WTC11 (cell line): Measurements from ENCODE around the gene LYRM4. TPM values are rescaled to one million over a fixed set of nuclear protein-coding genes. Genes with fewer than 3 reads are reported as not detected.

Experiments
- ATAC-seq: fragments of 200-7000 bp; cut with Tn5 transposase; 2 replicates; pipeline ENCODE4 v1.10.0; 2021; ENCODE audit warnings: mild to moderate bottlenecking, moderate library complexity
- CTCF ChIA-PET: fragments of 300-600 bp; sonication (Branson Sonifier 250); formaldehyde crosslinking; loops from one replicate; lab custom pipeline; 2021; ENCODE audit warnings: antibody characterized with exemption; lab: Charles Lee
- POLR2A ChIA-PET: fragments of 350-600 bp; sonication (Branson Sonifier 250); formaldehyde crosslinking; loops from one replicate; lab custom pipeline; 2021; ENCODE audit warnings: antibody characterized with exemption; lab: Charles Lee
- DNase-seq: peaks from one replicate; pipeline ENCODE4 v3.0.0; 2021; ENCODE audit warnings: low spot score
- H3K27ac Mint-ChIP-seq: 2 replicates; pipeline ENCODE4 v1.8.0; 2021; ENCODE audit warnings: mixed read lengths
- H3K27me3 Mint-ChIP-seq: 2 replicates; pipeline ENCODE4 v1.8.0; 2021; ENCODE audit warnings: low read depth, mild to moderate bottlenecking, moderate library complexity, mixed read lengths
- H3K36me3 Mint-ChIP-seq: 2 replicates; pipeline ENCODE4 v1.8.0; 2021; ENCODE audit warnings: mixed read lengths
- H3K4me1 Mint-ChIP-seq: 2 replicates; pipeline ENCODE4 v1.8.0; 2022; ENCODE audit warnings: mixed read lengths
- H3K4me3 Mint-ChIP-seq: 2 replicates; pipeline ENCODE4 v1.8.0; 2021; ENCODE audit warnings: mild to moderate bottlenecking, moderate library complexity, mixed read lengths
- H3K9me3 Mint-ChIP-seq: 2 replicates; pipeline ENCODE4 v1.8.0; 2021; ENCODE audit warnings: mixed read lengths
- ATF1 ChIP-seq: sonication (generic); formaldehyde crosslinking; IDR thresholded peaks from 2 replicates; pipeline ENCODE4 v1.8.1; 2023; ENCODE audit warnings: mild to moderate bottlenecking, moderate library complexity, missing genetic modification reagents
- ELF4 ChIP-seq: sonication (generic); formaldehyde crosslinking; IDR thresholded peaks from 2 replicates; pipeline ENCODE4 v1.8.1; 2022; ENCODE audit warnings: low read depth, mild to moderate bottlenecking, moderate library complexity, missing genetic modification reagents
- FOXJ3 ChIP-seq: sonication (generic); formaldehyde crosslinking; IDR thresholded peaks from 2 replicates; pipeline ENCODE4 v1.9.0; 2021; ENCODE audit warnings: missing genetic modification reagents, mild to moderate bottlenecking, borderline replicate concordance
- GTF2I ChIP-seq: fragments of 250-450 bp; sonication (Bioruptor Pico); conservative IDR thresholded peaks from 2 replicates; pipeline ENCODE4 v1.4.0; 2021; ENCODE audit warnings: mild to moderate bottlenecking
- JUN ChIP-seq: sonication (generic); formaldehyde crosslinking; IDR thresholded peaks from 2 replicates; pipeline ENCODE4 v1.8.0; 2023; ENCODE audit warnings: mild to moderate bottlenecking, missing genetic modification reagents
- NR1H2 ChIP-seq: sonication (generic); formaldehyde crosslinking; IDR thresholded peaks from 2 replicates; pipeline ENCODE4 v1.9.0; 2021; ENCODE audit warnings: mild to moderate bottlenecking, moderate library complexity, missing genetic modification reagents
- NR3C1 ChIP-seq: sonication (generic); formaldehyde crosslinking; conservative IDR thresholded peaks from 2 replicates; pipeline ENCODE4 v1.8.1; 2023; ENCODE audit warnings: low read depth, mild to moderate bottlenecking, missing genetic modification reagents
- OVOL2 ChIP-seq: fragments of 250-450 bp; sonication (Bioruptor Pico); IDR thresholded peaks from 2 replicates; pipeline ENCODE4 v1.9.0; 2021; ENCODE audit warnings: mild to moderate bottlenecking, borderline replicate concordance
- PRRX2 ChIP-seq: fragments of 250-450 bp; sonication (Bioruptor Pico); IDR thresholded peaks from 2 replicates; pipeline ENCODE4 v1.8.0; 2021; ENCODE audit warnings: mild to moderate bottlenecking
- RORB ChIP-seq: fragments of 250-450 bp; sonication (Bioruptor Pico); IDR thresholded peaks from 2 replicates; pipeline ENCODE4 v1.9.0; 2021; ENCODE audit warnings: mild to moderate bottlenecking
- ZNF121 ChIP-seq: sonication (generic); formaldehyde crosslinking; IDR thresholded peaks from 2 replicates; pipeline ENCODE4 v1.8.0; 2023; ENCODE audit warnings: missing genetic modification reagents
- ZNF416 ChIP-seq: fragments of 250-450 bp; sonication (Bioruptor Pico); IDR thresholded peaks from 2 replicates; pipeline ENCODE4 v1.9.0; 2021; ENCODE audit warnings: mild to moderate bottlenecking, inconsistent platforms
- ZNF671 ChIP-seq: fragments of 250-450 bp; sonication (Bioruptor Pico); IDR thresholded peaks from 2 replicates; pipeline ENCODE4 v1.8.0; 2021; ENCODE audit warnings: mild to moderate bottlenecking
- total RNA-seq: library from RNA; stranded (reverse); gene quantifications from 3 replicates; pipeline ENCODE4 v1.2.3, GENCODE V29; 2021
- TF ChIP-seq, protein P1 (sequence below): fragments of 250-450 bp; sonication (Bioruptor Pico); IDR thresholded peaks from 2 replicates; pipeline ENCODE4 v1.8.0; 2021; ENCODE audit warnings: mild to moderate bottlenecking
- TF ChIP-seq, protein P2 (sequence below): sonication (generic); formaldehyde crosslinking; IDR thresholded peaks from 2 replicates; pipeline ENCODE4 v1.8.0; 2022; ENCODE audit warnings: mild to moderate bottlenecking, missing genetic modification reagents
- TF ChIP-seq, protein P3 (sequence below): sonication (generic); formaldehyde crosslinking; IDR thresholded peaks from 2 replicates; pipeline ENCODE4 v1.8.1; 2022; ENCODE audit warnings: low read depth, mild to moderate bottlenecking, moderate library complexity, missing genetic modification reagents, borderline replicate concordance
- TF ChIP-seq, protein P4 (sequence below): sonication (generic); formaldehyde crosslinking; IDR thresholded peaks from 2 replicates; pipeline ENCODE4 v1.8.0; 2023; ENCODE audit warnings: mild to moderate bottlenecking, missing genetic modification reagents

The LYRM4 gene
- total RNA-seq, 1 experiment from 2014 or later = 49.7 TPM

DNA sequence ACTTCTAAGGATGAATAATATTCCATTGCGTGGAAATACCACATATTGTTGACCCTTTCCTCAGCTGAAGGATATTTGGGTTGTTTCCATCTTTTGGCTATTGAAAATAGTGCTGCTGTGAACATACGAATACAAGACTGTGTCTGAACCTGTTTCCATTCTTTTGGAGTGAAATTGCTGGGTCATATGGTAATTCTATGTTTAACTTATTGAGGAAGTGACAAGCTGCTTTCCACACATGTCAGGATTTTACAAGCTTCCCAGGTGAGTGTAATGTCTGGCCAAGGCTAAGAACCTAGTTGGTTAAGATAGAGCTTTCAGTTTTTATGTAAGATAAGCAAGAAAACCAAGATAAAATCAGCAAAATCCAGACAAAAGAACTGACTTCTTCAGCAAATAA lies 126.8 kb downstream of the LYRM4 start:
- Mint-ChIP-seq H3K4me1 (peaks cover 68% of the 10 kb centered on the region), H3K27me3 (no peaks in the 10 kb centered on the region), H3K9me3 (no peaks in the 10 kb centered on the region), H3K4me3 (no peak overlapping the region), H3K27ac (peak overlapping the region; percentile 82; the same call in 1 of the 2 replicates), H3K36me3 (no peaks in the 10 kb centered on the region)
- ChIA-PET CTCF (interaction anchor here (4.0 kb wide), 1 partner anchor 10 kb away, joined by 27 read pairs; no protein-coding TSS in a partner anchor), POLR2A (no interaction called here)
- TF ChIP-seq, protein P1, sequence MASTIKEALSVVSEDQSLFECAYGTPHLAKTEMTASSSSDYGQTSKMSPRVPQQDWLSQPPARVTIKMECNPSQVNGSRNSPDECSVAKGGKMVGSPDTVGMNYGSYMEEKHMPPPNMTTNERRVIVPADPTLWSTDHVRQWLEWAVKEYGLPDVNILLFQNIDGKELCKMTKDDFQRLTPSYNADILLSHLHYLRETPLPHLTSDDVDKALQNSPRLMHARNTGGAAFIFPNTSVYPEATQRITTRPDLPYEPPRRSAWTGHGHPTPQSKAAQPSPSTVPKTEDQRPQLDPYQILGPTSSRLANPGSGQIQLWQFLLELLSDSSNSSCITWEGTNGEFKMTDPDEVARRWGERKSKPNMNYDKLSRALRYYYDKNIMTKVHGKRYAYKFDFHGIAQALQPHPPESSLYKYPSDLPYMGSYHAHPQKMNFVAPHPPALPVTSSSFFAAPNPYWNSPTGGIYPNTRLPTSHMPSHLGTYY (CRISPR knock-in tag) = no peak
- no peak for TF ChIP-seq ZNF416 (CRISPR knock-in tag)
- TF ChIP-seq, protein P2, sequence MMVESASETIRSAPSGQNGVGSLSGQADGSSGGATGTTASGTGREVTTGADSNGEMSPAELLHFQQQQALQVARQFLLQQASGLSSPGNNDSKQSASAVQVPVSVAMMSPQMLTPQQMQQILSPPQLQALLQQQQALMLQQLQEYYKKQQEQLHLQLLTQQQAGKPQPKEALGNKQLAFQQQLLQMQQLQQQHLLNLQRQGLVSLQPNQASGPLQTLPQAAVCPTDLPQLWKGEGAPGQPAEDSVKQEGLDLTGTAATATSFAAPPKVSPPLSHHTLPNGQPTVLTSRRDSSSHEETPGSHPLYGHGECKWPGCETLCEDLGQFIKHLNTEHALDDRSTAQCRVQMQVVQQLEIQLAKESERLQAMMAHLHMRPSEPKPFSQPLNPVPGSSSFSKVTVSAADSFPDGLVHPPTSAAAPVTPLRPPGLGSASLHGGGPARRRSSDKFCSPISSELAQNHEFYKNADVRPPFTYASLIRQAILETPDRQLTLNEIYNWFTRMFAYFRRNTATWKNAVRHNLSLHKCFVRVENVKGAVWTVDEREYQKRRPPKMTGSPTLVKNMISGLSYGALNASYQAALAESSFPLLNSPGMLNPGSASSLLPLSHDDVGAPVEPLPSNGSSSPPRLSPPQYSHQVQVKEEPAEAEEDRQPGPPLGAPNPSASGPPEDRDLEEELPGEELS (CRISPR knock-in tag) = no peak
- DNase-seq (no peak), ATAC-seq (no peak)

DNA sequence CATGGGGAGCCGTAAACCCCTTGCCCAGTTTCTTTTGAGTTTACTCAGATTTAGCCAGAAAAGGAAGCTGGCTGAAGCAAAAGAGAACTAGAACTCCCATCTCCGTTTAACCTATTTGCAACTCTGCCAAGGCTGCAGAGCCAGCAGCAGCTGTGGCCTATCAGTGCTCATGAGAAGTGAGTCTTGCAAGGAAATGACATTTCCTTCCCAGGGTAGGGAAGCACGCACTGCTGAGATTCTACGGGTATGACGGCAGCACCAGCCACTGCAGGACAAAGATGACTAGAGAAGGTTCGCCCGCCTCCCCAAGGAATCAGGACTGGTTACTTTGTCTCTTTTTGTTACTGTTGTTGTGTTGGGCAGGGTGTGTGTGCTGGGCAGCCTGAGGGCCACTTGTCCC lies 128.0 kb downstream of the LYRM4 start:
- H3K4me3 Mint-ChIP-seq = peak overlapping the region; percentile 53
- peak; percentile 85 for ATAC-seq
- H3K27ac Mint-ChIP-seq = peak overlapping the region; percentile 99
- CTCF ChIA-PET = interaction anchor here (1.0 to 4.0 kb wide), 6 partner anchors 11 to 76 kb away, joined by 3 to 27 read pairs (median 4); partner anchors contain the start of gene PPP1R3G
- no peaks in the 10 kb centered on the region for H3K9me3 Mint-ChIP-seq
- DNase-seq = peak; percentile 48
- no peaks in the 10 kb centered on the region for H3K36me3 Mint-ChIP-seq
- peaks cover 62% of the 10 kb centered on the region for H3K4me1 Mint-ChIP-seq
- TF ChIP-seq NR3C1 = no peak
- no peak for TF ChIP-seq ZNF121 (CRISPR knock-in tag)
- TF ChIP-seq JUN = no peak
- TF ChIP-seq, protein P1 (CRISPR knock-in tag) = no peak
- TF ChIP-seq, protein P3, sequence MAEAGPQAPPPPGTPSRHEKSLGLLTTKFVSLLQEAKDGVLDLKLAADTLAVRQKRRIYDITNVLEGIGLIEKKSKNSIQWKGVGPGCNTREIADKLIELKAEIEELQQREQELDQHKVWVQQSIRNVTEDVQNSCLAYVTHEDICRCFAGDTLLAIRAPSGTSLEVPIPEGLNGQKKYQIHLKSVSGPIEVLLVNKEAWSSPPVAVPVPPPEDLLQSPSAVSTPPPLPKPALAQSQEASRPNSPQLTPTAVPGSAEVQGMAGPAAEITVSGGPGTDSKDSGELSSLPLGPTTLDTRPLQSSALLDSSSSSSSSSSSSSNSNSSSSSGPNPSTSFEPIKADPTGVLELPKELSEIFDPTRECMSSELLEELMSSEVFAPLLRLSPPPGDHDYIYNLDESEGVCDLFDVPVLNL = no peak
- TF ChIP-seq RORB (CRISPR knock-in tag) = no peak
- TF ChIP-seq ATF1 (CRISPR knock-in tag) = no peak
- TF ChIP-seq, protein P4, sequence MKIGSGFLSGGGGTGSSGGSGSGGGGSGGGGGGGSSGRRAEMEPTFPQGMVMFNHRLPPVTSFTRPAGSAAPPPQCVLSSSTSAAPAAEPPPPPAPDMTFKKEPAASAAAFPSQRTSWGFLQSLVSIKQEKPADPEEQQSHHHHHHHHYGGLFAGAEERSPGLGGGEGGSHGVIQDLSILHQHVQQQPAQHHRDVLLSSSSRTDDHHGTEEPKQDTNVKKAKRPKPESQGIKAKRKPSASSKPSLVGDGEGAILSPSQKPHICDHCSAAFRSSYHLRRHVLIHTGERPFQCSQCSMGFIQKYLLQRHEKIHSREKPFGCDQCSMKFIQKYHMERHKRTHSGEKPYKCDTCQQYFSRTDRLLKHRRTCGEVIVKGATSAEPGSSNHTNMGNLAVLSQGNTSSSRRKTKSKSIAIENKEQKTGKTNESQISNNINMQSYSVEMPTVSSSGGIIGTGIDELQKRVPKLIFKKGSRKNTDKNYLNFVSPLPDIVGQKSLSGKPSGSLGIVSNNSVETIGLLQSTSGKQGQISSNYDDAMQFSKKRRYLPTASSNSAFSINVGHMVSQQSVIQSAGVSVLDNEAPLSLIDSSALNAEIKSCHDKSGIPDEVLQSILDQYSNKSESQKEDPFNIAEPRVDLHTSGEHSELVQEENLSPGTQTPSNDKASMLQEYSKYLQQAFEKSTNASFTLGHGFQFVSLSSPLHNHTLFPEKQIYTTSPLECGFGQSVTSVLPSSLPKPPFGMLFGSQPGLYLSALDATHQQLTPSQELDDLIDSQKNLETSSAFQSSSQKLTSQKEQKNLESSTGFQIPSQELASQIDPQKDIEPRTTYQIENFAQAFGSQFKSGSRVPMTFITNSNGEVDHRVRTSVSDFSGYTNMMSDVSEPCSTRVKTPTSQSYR (CRISPR knock-in tag) = no peak
- no peak for TF ChIP-seq ELF4 (CRISPR knock-in tag)
- no peak for TF ChIP-seq OVOL2 (CRISPR knock-in tag)
- no peak for TF ChIP-seq GTF2I (CRISPR knock-in tag)
- TF ChIP-seq NR1H2 (CRISPR knock-in tag) = no peak
- no peak for TF ChIP-seq ZNF671 (CRISPR knock-in tag)
- TF ChIP-seq PRRX2 = no peak
- TF ChIP-seq FOXJ3 = no peak
- H3K27me3 Mint-ChIP-seq = no peaks in the 10 kb centered on the region
- POLR2A ChIA-PET = no interaction called here
